ENCODE results near the gene NHLRC4.

DNA sequence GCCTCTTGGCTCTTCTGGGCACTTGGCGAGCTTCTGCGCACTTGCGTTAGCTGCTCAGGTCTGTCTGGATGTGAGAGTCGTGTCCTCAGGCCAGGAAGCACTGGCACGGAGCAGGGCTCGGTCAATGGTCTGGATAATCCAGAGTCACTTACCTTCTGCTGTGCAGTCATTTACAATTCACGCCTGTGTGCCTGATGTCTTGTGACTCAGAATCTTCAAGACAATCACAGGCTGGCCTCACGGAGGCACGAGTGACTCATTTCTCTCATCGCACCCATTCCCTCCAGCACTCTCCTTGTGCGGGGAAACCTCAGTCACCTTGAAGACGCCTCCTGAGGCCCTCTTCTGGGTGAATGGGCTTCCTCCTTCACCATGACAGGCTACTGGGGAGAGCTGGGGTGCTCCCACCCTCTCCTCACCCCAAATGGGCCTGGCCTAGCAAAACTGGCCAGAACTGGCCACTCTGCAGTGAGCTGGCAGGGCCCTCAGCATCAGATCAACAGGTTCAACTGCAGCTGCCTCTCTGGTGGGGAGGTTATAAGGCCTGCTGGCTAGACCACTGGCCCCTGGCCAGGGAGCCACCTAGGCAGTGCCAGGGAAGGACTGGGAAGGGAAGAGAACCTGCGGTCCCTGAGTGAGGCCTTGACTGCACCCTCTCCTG, 41.2 kb upstream of the NHLRC4 start:
- TF ChIP-seq, protein P1, sequence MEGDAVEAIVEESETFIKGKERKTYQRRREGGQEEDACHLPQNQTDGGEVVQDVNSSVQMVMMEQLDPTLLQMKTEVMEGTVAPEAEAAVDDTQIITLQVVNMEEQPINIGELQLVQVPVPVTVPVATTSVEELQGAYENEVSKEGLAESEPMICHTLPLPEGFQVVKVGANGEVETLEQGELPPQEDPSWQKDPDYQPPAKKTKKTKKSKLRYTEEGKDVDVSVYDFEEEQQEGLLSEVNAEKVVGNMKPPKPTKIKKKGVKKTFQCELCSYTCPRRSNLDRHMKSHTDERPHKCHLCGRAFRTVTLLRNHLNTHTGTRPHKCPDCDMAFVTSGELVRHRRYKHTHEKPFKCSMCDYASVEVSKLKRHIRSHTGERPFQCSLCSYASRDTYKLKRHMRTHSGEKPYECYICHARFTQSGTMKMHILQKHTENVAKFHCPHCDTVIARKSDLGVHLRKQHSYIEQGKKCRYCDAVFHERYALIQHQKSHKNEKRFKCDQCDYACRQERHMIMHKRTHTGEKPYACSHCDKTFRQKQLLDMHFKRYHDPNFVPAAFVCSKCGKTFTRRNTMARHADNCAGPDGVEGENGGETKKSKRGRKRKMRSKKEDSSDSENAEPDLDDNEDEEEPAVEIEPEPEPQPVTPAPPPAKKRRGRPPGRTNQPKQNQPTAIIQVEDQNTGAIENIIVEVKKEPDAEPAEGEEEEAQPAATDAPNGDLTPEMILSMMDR (IDR thresholded peaks at IDR 0.05) = no peak
- TF ChIP-seq POLR2A (IDR thresholded peaks at IDR 0.05) = no peak
